Testis (tissue), 3 donors: Measurements from ENCODE around the gene MAEA. TPM values are rescaled to one million over a fixed set of nuclear protein-coding genes. Genes with fewer than 3 reads are reported as not detected.

Experiments used
- DNase-seq: peaks from one replicate; pipeline ENCODE4 v3.0.0-alpha.2; 2019
- H3K27ac ChIP-seq, 2 donors: fragments of 200-600 bp; sonication (generic); one replicate each; pipeline ENCODE4 v1.5.1; 2019
- H3K27me3 ChIP-seq: fragments of 200-600 bp; sonication (generic); one replicate; pipeline ENCODE4 v1.5.1; 2019
- H3K36me3 ChIP-seq: fragments of 200-600 bp; sonication (generic); one replicate; pipeline ENCODE4 v1.5.1; 2017; ENCODE audit warnings: low read depth; ENCODE audit errors: missing control alignments
- H3K4me1 ChIP-seq: fragments of 200-600 bp; sonication (generic); one replicate; pipeline ENCODE4 v1.5.1; 2019
- H3K4me3 ChIP-seq, 2 donors: fragments of 200-600 bp; sonication (generic); one replicate each; pipeline ENCODE4 v1.5.1; 2017 to 2019
- H3K9me3 ChIP-seq: fragments of 200-600 bp; sonication (generic); one replicate; pipeline ENCODE4 v1.5.1; 2017
- POLR2A ChIP-seq: fragments of 450-650 bp; IDR thresholded peaks from one replicate; pipeline ENCODE4 v1.6.1; 2017; ENCODE audit warnings: antibody characterized with exemption, mild to moderate bottlenecking, moderate library complexity
- WGBS, 2 donors: methylation state at CpG; one replicate each; pipeline ENCODE4 v1.1.5; 2018; 5-methylcytosine and 5-hydroxymethylcytosine counted together
- intact Hi-C: fragments of 100-400 bp; cut with DNase I; formaldehyde crosslinking; loops from one replicate; pipeline ENCODE4 v1.15.1; 2023; ENCODE audit warnings: low total_unique reads
- polyA plus RNA-seq: library from polyadenylated mRNA; stranded (reverse); fragments of 350-450 nt; fragmentation: Illumina TruSeq; extraction: RNeasy Lipid Tissue Mini Kit (QIAGEN cat#74804); gene quantifications from one replicate; pipeline ENCODE4 v1.2.3, GENCODE V29; 2014; ENCODE audit warnings: low read depth, low replicate concordance; ENCODE audit not compliant: insufficient read depth
- total RNA-seq, 2 donors: library from RNA; depleted of rRNA; stranded (reverse); fragments of >200 nt; gene quantifications; one replicate each; pipeline ENCODE4 v1.2.3, GENCODE V29; 2016
- TF ChIP-seq, protein P1 (sequence below), 3 experiments: fragments of 450-650 bp in 2 of 3; fragments of 200-600 bp in 1 of 3; sonication (generic) in 1 of 3; IDR thresholded peaks; one replicate each; pipeline ENCODE4 v1.5.1; 2016 to 2019; ENCODE audit warnings: antibody characterized with exemption in 3 of 3, mild to moderate bottlenecking in 2 of 3, moderate library complexity in 1 of 3

Gene MAEA
- total and polyA plus RNA-seq, 3 donors from 2014 or later = 71.2 to 129 (median 94.2) TPM

GRCh38 chr4:1337951-1338751 is 48.5 kb downstream of the MAEA start:
- no peak for DNase-seq
- no peaks in the 10 kb centered on the region for H3K27me3 ChIP-seq
- no peaks in the 10 kb centered on the region for H3K36me3 ChIP-seq
- no peaks in the 10 kb centered on the region for H3K4me1 ChIP-seq
- H3K9me3 ChIP-seq = no peaks in the 10 kb centered on the region
- no peak overlapping the region for H3K27ac ChIP-seq
- intact Hi-C loops = no loop called here
- no peak overlapping the region for H3K4me3 ChIP-seq
- TF ChIP-seq, protein P1, sequence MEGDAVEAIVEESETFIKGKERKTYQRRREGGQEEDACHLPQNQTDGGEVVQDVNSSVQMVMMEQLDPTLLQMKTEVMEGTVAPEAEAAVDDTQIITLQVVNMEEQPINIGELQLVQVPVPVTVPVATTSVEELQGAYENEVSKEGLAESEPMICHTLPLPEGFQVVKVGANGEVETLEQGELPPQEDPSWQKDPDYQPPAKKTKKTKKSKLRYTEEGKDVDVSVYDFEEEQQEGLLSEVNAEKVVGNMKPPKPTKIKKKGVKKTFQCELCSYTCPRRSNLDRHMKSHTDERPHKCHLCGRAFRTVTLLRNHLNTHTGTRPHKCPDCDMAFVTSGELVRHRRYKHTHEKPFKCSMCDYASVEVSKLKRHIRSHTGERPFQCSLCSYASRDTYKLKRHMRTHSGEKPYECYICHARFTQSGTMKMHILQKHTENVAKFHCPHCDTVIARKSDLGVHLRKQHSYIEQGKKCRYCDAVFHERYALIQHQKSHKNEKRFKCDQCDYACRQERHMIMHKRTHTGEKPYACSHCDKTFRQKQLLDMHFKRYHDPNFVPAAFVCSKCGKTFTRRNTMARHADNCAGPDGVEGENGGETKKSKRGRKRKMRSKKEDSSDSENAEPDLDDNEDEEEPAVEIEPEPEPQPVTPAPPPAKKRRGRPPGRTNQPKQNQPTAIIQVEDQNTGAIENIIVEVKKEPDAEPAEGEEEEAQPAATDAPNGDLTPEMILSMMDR (IDR thresholded peaks at IDR 0.05) = no peak
- TF ChIP-seq POLR2A = no peak
- WGBS, 2 donors = 95 to 97% methylated on average over 29 to 41 of the region's 41 CpGs

DNA sequence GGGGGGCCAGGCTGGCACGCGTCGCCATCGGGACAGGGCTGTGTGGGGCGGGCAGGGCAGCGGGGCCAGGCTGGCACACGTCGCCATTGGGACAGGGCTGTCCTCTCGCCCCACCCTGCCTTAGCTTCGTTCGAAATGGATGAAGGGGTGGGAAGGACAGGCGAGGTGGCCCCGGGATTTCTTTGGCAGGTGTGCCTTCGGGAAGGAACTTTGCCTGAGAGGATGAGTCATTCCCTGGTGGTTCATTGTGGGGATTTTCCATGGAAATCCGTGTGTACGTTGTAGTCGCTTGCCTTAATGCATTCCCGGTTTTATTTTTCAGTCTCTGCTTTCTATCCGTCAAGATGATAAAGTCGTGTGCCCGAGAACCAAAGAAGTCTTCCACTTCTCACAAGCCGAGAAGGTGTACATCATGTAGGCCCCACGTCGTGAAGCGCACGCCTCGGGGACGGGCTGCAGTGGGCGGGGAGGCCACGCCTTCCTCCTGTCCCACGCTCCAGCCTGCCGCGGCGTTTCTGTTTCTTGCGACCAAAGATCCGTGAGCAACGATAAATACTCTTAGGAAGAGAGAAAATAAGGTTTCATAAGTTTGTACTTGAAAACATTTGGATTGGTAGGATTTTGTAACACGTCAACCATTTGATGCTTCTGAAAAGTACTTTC is 49.2 kb downstream of the MAEA start:
- no peaks in the 10 kb centered on the region for H3K4me1 ChIP-seq
- intact Hi-C loops = no loop called here
- no peaks in the 10 kb centered on the region for H3K27me3 ChIP-seq
- no peak for TF ChIP-seq POLR2A
- TF ChIP-seq, protein P1 (IDR thresholded peaks at IDR 0.05) = no peak
- DNase-seq = no peak
- H3K4me3 ChIP-seq = no peak overlapping the region
- WGBS, 2 donors = 95% methylated on average over 32 to 38 of the region's 38 CpGs
- no peaks in the 10 kb centered on the region for H3K36me3 ChIP-seq
- H3K27ac ChIP-seq = no peak overlapping the region
- H3K9me3 ChIP-seq = no peaks in the 10 kb centered on the region

GRCh38 chr4:1339489-1339888 is 49.8 kb downstream of the MAEA start:
- no peaks in the 10 kb centered on the region for H3K27me3 ChIP-seq
- no peaks in the 10 kb centered on the region for H3K36me3 ChIP-seq
- TF ChIP-seq POLR2A = no peak
- TF ChIP-seq, protein P1 (IDR thresholded peaks at IDR 0.05) = no peak
- no peak for DNase-seq
- H3K27ac ChIP-seq = no peak overlapping the region
- WGBS, 2 donors = 95 to 96% methylated on average over 38 of the region's 38 CpGs
- intact Hi-C loops = no loop called here
- no peaks in the 10 kb centered on the region for H3K4me1 ChIP-seq
- no peak overlapping the region for H3K4me3 ChIP-seq
- H3K9me3 ChIP-seq = no peaks in the 10 kb centered on the region

DNA sequence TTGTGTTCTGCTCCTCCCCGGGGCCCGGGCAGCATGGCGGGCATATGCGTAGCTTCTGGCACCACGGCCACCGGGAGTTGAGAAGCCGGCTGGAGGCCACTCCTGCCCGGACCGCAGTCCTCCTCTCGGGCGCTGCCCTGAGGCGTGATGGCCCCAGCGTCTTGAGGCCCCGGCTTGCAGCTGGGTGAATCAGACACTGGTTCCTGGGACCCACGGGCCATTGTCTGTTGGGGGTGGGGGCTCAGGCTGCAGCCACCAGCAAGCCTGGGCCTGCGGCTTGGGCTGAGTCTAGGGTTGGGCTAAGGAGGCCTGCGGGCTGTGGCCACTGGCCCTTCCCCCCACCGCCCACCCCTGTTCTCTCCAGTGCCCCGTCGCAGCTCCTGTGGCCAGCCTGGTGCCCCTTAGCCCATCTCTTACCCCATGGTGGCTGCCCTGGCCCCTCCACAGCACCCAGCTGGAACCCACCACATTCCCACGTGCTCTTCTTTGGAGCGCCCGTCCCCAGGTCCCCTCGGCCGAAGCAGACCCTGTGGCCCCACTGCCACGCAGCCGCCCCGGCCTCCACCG is 50.6 kb downstream of the MAEA start:
- Histone ChIP-seq H3K4me3 (no peak overlapping the region), H3K27me3 (no peaks in the 10 kb centered on the region), H3K36me3 (no peaks in the 10 kb centered on the region), H3K9me3 (no peaks in the 10 kb centered on the region), H3K27ac (no peak overlapping the region), H3K4me1 (peaks cover 3% of the 10 kb centered on the region)
- no peak for DNase-seq
- intact Hi-C loops = no loop called here
- 84 to 94% methylated on average over 23 to 29 of the region's 29 CpGs for WGBS, 2 donors
- no peak for TF ChIP-seq POLR2A
- TF ChIP-seq, protein P1 (IDR thresholded peaks at IDR 0.05) = no peak
